H1 (cell line): ENCODE measurements around the gene ACTC1. TPM values are rescaled to one million over a fixed set of nuclear protein-coding genes. Genes with fewer than 3 reads are reported as not detected.
A peak's percentile ranks its signal among the peaks of the same experiment; 100 is the strongest.

Experiments used
- CTCF ChIA-PET: fragments of 300-600 bp; sonication (Branson Sonifier 250); formaldehyde crosslinking; loops from one replicate; lab custom pipeline; 2021; ENCODE audit not compliant: partially characterized antibody; lab: Charles Lee
- POLR2A ChIA-PET: fragments of 300-600 bp; sonication (Branson Sonifier 250); formaldehyde crosslinking; loops from one replicate; lab custom pipeline; 2021; ENCODE audit warnings: inconsistent platforms; ENCODE audit not compliant: partially characterized antibody; lab: Charles Lee
- DNase-seq, 2 experiments: peaks; one replicate each; pipeline versions ENCODE4 v3.0.0 to v3.0.0-alpha.2; 2010 to 2022; ENCODE audit warnings: low spot score in 2 of 2, low read depth in 1 of 2, mixed read lengths in 1 of 2
- FAIRE-seq: peaks from 2 replicates; lab custom pipeline; 2011; peaks lifted over from hg19 to GRCh38; lab: Jason Lieb, UNC
- H2AFZ ChIP-seq: 2 replicates; pipeline ENCODE4 v1.8.1; 2012; ENCODE audit warnings: low read length, inconsistent platforms
- H2AK5ac ChIP-seq: 2 replicates; pipeline ENCODE4 v1.6.1; 2013; ENCODE audit warnings: low read depth, low read length
- H2BK120ac ChIP-seq: replicated peaks from 2 replicates; pipeline ENCODE3; 2013; ENCODE audit warnings: low read depth, low read length, inconsistent platforms
- H2BK12ac ChIP-seq: 2 replicates; pipeline ENCODE4 v1.6.1; 2013; ENCODE audit warnings: low read depth, low read length
- H2BK15ac ChIP-seq: 2 replicates; pipeline ENCODE4 v1.6.1; 2013; ENCODE audit warnings: low read length
- H2BK20ac ChIP-seq: 2 replicates; pipeline ENCODE4 v1.6.1; 2013; ENCODE audit warnings: low read length
- H2BK5ac ChIP-seq: 2 replicates; pipeline ENCODE4 v1.6.1; 2013; ENCODE audit warnings: low read depth, low read length
- H3K14ac ChIP-seq: 2 replicates; pipeline ENCODE4 v1.6.1; 2013; ENCODE audit warnings: inconsistent platforms; ENCODE audit not compliant: insufficient read length
- H3K18ac ChIP-seq: 2 replicates; pipeline ENCODE4 v1.6.1; 2013; ENCODE audit warnings: low read length; ENCODE audit errors: extremely low read depth
- H3K23ac ChIP-seq: 2 replicates; pipeline ENCODE4 v1.6.1; 2013; ENCODE audit warnings: inconsistent platforms; ENCODE audit not compliant: insufficient read length
- H3K23me2 ChIP-seq: 2 replicates; pipeline ENCODE4 v1.6.1; 2013; ENCODE audit warnings: low read depth, low read length
- H3K27ac ChIP-seq: 2 replicates; pipeline ENCODE4 v1.6.1; 2011; ENCODE audit warnings: low read depth, low read length, inconsistent platforms
- H3K27me3 ChIP-seq, 4 experiments: replicated peaks in 1 of 4; 1 replicate in 1 of 4; 2 replicates in 3 of 4; pipeline versions ENCODE4 v1.6.1 to v1.8.1; 2011 to 2013; ENCODE audit warnings: low read length in 3 of 4, mild to moderate bottlenecking in 3 of 4, inconsistent platforms in 2 of 4, mixed read lengths in 2 of 4, moderate library complexity in 1 of 4; ENCODE audit not compliant: control insufficient read depth in 3 of 4, insufficient read depth in 3 of 4; ENCODE audit errors: extremely low read depth in 1 of 4
- H3K36me3 ChIP-seq, 4 experiments: 2 replicates each; pipeline versions ENCODE4 v1.6.1 to v1.8.1; 2011 to 2013; ENCODE audit warnings: mild to moderate bottlenecking in 4 of 4, low read length in 3 of 4, moderate library complexity in 2 of 4, control low read depth in 1 of 4, inconsistent platforms in 1 of 4; ENCODE audit not compliant: insufficient read depth in 4 of 4, control insufficient read depth in 2 of 4
- H3K4ac ChIP-seq: replicated peaks from 2 replicates; pipeline ENCODE3; 2013; ENCODE audit warnings: low read length, low read depth, mixed read lengths, inconsistent platforms; ENCODE audit not compliant: insufficient read length
- H3K4me1 ChIP-seq, 4 experiments: replicated peaks in 1 of 4; 1 replicate in 1 of 4; 2 replicates in 3 of 4; pipeline versions ENCODE4 v1.6.1 to v1.8.1; 2011 to 2013; ENCODE audit warnings: low read length in 3 of 4, inconsistent platforms in 2 of 4, mixed read lengths in 1 of 4; ENCODE audit not compliant: insufficient read depth in 4 of 4, control insufficient read depth in 3 of 4
- H3K4me2 ChIP-seq, 2 experiments: 2 replicates each; pipeline versions ENCODE4 v1.6.1 to v1.8.1; 2011 to 2013; ENCODE audit warnings: low read depth in 2 of 2, low read length in 2 of 2, control low read depth in 1 of 2, inconsistent platforms in 1 of 2, mild to moderate bottlenecking in 1 of 2; ENCODE audit not compliant: insufficient read depth in 1 of 2
- H3K4me3 ChIP-seq, 4 experiments: fragments of 200-600, 300-600 bp in 1 of 4; sonication (generic), shearing (Covaris generic), sonication (Bioruptor Twin) in 1 of 4; 2 replicates each; pipeline versions ENCODE4 v1.5.1 to v1.8.1; 2011 to 2016; ENCODE audit warnings: low read length in 4 of 4, low read depth in 3 of 4, control low read depth in 2 of 4, inconsistent platforms in 2 of 4, mild to moderate bottlenecking in 2 of 4, mixed read lengths in 1 of 4, moderate library complexity in 1 of 4; ENCODE audit not compliant: insufficient read depth in 2 of 4; ENCODE audit errors: extremely low read depth in 1 of 4
- H3K56ac ChIP-seq: replicated peaks from 2 replicates; pipeline ENCODE3; 2013; ENCODE audit warnings: low read depth, mild to moderate bottlenecking, mixed read lengths, low read length, inconsistent platforms; ENCODE audit not compliant: insufficient read length
- H3K79me1 ChIP-seq: 2 replicates; pipeline ENCODE4 v1.6.1; 2013; ENCODE audit warnings: low read depth, low read length, control low read depth
- H3K79me2 ChIP-seq, 2 experiments: 2 replicates each; pipeline versions ENCODE4 v1.6.1 to v1.8.1; 2012 to 2013; ENCODE audit warnings: low read length in 2 of 2, mild to moderate bottlenecking in 2 of 2, inconsistent platforms in 1 of 2; ENCODE audit not compliant: insufficient read depth in 2 of 2, control insufficient read depth in 1 of 2
- H3K9ac ChIP-seq, 4 experiments: replicated peaks in 1 of 4; 1 replicate in 1 of 4; 2 replicates in 3 of 4; pipeline versions ENCODE4 v1.6.1 to v1.8.1; 2011 to 2013; ENCODE audit warnings: low read depth in 3 of 4, low read length in 3 of 4, control low read depth in 2 of 4, mild to moderate bottlenecking in 2 of 4, moderate library complexity in 2 of 4, inconsistent platforms in 1 of 4; ENCODE audit errors: extremely low read depth in 1 of 4
- H3K9me3 ChIP-seq, 2 experiments: 2 replicates each; pipeline versions ENCODE4 v1.6.1 to v1.8.1; 2012 to 2013; ENCODE audit warnings: mild to moderate bottlenecking in 2 of 2, moderate library complexity in 2 of 2, control low read depth in 1 of 2, inconsistent platforms in 1 of 2, low read depth in 1 of 2, low read length in 1 of 2, mixed read lengths in 1 of 2; ENCODE audit not compliant: insufficient read depth in 2 of 2
- H4K20me1 ChIP-seq, 2 experiments: replicated peaks in 1 of 2; 2 replicates each; pipeline versions ENCODE3 to v1.8.1; 2011 to 2013; ENCODE audit warnings: inconsistent platforms in 2 of 2, low read length in 2 of 2, mild to moderate bottlenecking in 1 of 2; ENCODE audit not compliant: insufficient read depth in 2 of 2, control insufficient read depth in 1 of 2
- H4K5ac ChIP-seq: 2 replicates; pipeline ENCODE4 v1.6.1; 2013; ENCODE audit warnings: low read length, low read depth, mixed read lengths, inconsistent platforms; ENCODE audit not compliant: insufficient read length
- H4K8ac ChIP-seq: 2 replicates; pipeline ENCODE4 v1.8.0; 2013; ENCODE audit warnings: mild to moderate bottlenecking, moderate library complexity, low read length, inconsistent platforms; ENCODE audit not compliant: insufficient read depth; ENCODE audit errors: extremely low read depth
- H4K91ac ChIP-seq: replicated peaks from 2 replicates; pipeline ENCODE3; 2013; ENCODE audit warnings: low read length, mixed read lengths, inconsistent platforms; ENCODE audit not compliant: insufficient read length
- POLR2AphosphoS5 ChIP-seq: IDR thresholded peaks from 2 replicates; pipeline ENCODE4 v1.6.1; 2011; ENCODE audit warnings: low read depth, low read length
- SAP30 ChIP-seq: fragments of 300-600 bp; sonication (generic); IDR thresholded peaks from 2 replicates; pipeline ENCODE4 v1.7.1; 2012; ENCODE audit warnings: low read length, moderate library complexity, mild to moderate bottlenecking, inconsistent platforms; ENCODE audit not compliant: insufficient read depth, insufficient replicate concordance
- WGBS, 2 experiments: shearing (Covaris generic) in 1 of 2; methylation state at CpG; one replicate each; pipeline versions ENCODE4 v1.1.6 to v1.1.7; 2013 to 2015; ENCODE audit warnings: low lambda C conversion rate in 2 of 2, mixed read lengths in 2 of 2, inconsistent platforms in 1 of 2, low coverage in 1 of 2, missing lambda C conversion rate in 1 of 2; ENCODE audit not compliant: insufficient replicate concordance in 2 of 2, insufficient coverage in 1 of 2, insufficient read length in 1 of 2; ENCODE audit errors: extremely low coverage in 1 of 2, missing lambda C conversion rate in 1 of 2; 5-methylcytosine and 5-hydroxymethylcytosine counted together
- polyA plus RNA-seq, 7 experiments: library from polyadenylated mRNA; depleted of rRNA in 3 of 7; stranded (reverse) in 5 of 7; unstranded in 2 of 7; fragments of >200 nt in 5 of 7; fragments of 200-250 nt in 2 of 7; gene quantifications; 1 replicate in 5 of 7; 2 replicates in 1 of 7; 4 replicates in 1 of 7; pipeline versions ENCODE4 v1.2.1 to v1.2.3, GENCODE V29; 2011 to 2013; ENCODE audit warnings: missing spikeins in 2 of 7, mixed read lengths in 2 of 7
- total RNA-seq: library from RNA; stranded (reverse); fragmentation: NEBNext Ultra II Directional; extraction: Animal tissue kit (Norgen Biotek cat#: 25700); gene quantifications from 2 replicates; pipeline ENCODE4 v1.2.1, GENCODE V29; 2021

Gene ACTC1
- total and polyA plus RNA-seq, 2 of the 8 experiments (the other 6 are each of a cell fraction or from before 2014, with no cell fraction given): 37.6 to 90.0 TPM

DNA sequence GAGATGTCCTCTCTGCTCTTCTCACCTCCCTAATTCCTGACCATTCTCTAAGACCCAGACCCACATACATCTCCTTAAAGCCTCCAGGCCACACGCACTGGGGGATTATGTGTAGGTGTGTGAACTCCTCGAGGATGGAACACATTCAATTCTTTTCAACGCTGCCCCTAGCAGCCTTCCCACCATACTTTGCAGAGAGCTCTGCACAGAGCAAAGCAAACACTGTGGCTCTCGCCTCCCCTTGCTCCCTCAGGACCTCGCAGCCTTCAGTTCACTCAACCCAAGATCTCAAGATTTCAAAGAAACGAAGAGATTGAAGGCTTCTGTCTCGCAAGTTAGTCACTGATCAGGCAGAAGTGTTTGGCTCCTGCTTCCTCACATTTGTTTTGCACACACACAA is 6.0 kb downstream of the ACTC1 start:
- H3K23ac ChIP-seq: no peak overlapping the region
- CTCF ChIA-PET: interaction anchor here (1.2 kb wide), 1 partner anchor 18 kb away, joined by 4 read pairs; no protein-coding TSS in a partner anchor

More for the DNA sequence above, 6.0 kb downstream of the ACTC1 start:
- Histone ChIP-seq H2BK12ac (no peak overlapping the region), H4K91ac (no peak overlapping the region), H2BK120ac (no peak overlapping the region), H4K8ac (no peak overlapping the region), H2BK15ac (no peak overlapping the region), H3K79me2 (no peaks in the 10 kb centered on the region), H3K4ac (no peak overlapping the region), H3K14ac (no peak overlapping the region), H3K79me1 (no peaks in the 10 kb centered on the region), H3K36me3 (peaks cover 0 to 14% (median 0%) of the 10 kb centered on the region in 4 experiments; a peak in 3 of 8 replicates), H2AFZ (no peak overlapping the region), H2AK5ac (no peak overlapping the region), H3K9me3 (no peaks in the 10 kb centered on the region), H3K18ac (no peak overlapping the region), H3K4me1 (no peaks in the 10 kb centered on the region), H3K56ac (no peak overlapping the region), H2BK20ac (no peak overlapping the region), H4K20me1 (no peaks in the 10 kb centered on the region), H3K9ac (no peak overlapping the region), H3K27me3 (peaks cover 0 to 5% (median 1%) of the 10 kb centered on the region in 4 experiments; a peak in 4 of 7 replicates), H4K5ac (no peak overlapping the region), H3K4me2 (no peak overlapping the region), H3K4me3 (no peak overlapping the region), H3K27ac (no peak overlapping the region), H2BK5ac (no peak overlapping the region), H3K23me2 (no peaks in the 10 kb centered on the region)
- DNase-seq: no peak
- no peak for FAIRE-seq
- POLR2A ChIA-PET: interaction anchor here (1.3 kb wide), 1 partner anchor 13 kb away, joined by 4 read pairs; no protein-coding TSS in a partner anchor
- no peak for TF ChIP-seq SAP30
- TF ChIP-seq POLR2AphosphoS5: peak; percentile 39; the same call in 1 of the 2 replicates
- 88% methylated on average over 7 of the region's 7 CpGs; no CpG with 5 or more reads in 1 of the 2 experiments for WGBS, 2 experiments
